ENCODE results near the gene BANK1. TPM values are rescaled to one million over a fixed set of nuclear protein-coding genes. Genes with fewer than 3 reads are reported as not detected.

Gene BANK1
- total RNA-seq, 1 donor from 2014 or later, result 336 TPM

DNA sequence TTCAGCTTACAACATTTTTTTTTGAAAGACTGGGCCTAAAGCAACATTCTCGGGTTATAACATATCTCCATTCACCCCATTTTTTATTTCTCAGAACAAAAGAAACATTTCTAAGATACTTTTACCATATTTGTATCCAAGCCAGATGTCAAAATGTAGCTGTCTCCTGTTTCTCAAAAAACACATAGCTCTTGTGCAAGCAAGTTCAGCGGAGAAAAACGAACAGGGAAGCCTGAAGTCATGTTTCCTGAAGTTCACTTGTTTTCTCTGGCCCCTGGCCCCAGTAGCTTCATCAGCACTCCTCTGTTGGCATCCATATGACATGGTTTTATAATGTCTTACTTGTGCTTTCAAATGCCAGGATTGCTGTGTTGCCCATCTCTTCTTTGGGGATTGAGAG is 218.2 kb downstream of the BANK1 start:
- H3K27me3 Mint-ChIP-seq, result no peaks in the 10 kb centered on the region
- H3K9me3 Mint-ChIP-seq, result no peaks in the 10 kb centered on the region
- H3K36me3 Mint-ChIP-seq (ENCODE audit: low read depth), result peaks cover 70% of the 10 kb centered on the region
- H3K27ac Mint-ChIP-seq, result peak overlapping the region; percentile 57
- POLR2A ChIA-PET, result interaction anchor here (0.8 to 1.1 kb wide), 2 partner anchors 21 to 217 kb away, joined by 3 read pairs; no protein-coding TSS in a partner anchor
- H3K4me1 Mint-ChIP-seq, result peaks cover 55% of the 10 kb centered on the region
- no peak overlapping the region for H3K4me3 Mint-ChIP-seq
- TF ChIP-seq, protein P1, sequence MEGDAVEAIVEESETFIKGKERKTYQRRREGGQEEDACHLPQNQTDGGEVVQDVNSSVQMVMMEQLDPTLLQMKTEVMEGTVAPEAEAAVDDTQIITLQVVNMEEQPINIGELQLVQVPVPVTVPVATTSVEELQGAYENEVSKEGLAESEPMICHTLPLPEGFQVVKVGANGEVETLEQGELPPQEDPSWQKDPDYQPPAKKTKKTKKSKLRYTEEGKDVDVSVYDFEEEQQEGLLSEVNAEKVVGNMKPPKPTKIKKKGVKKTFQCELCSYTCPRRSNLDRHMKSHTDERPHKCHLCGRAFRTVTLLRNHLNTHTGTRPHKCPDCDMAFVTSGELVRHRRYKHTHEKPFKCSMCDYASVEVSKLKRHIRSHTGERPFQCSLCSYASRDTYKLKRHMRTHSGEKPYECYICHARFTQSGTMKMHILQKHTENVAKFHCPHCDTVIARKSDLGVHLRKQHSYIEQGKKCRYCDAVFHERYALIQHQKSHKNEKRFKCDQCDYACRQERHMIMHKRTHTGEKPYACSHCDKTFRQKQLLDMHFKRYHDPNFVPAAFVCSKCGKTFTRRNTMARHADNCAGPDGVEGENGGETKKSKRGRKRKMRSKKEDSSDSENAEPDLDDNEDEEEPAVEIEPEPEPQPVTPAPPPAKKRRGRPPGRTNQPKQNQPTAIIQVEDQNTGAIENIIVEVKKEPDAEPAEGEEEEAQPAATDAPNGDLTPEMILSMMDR (IDR thresholded peaks at IDR 0.05), result no peak
- DNase-seq (no peak), ATAC-seq (ENCODE audit: low read depth) (no peak)
- CTCF ChIA-PET, result no interaction called here
- intact Hi-C loops (cut with micrococcal nuclease), result loop anchor here (1.0 to 10.0 kb wide), 4 partner anchors 12 to 841 kb away; partner anchors contain the start of gene PPP3CA

- Mint-ChIP-seq H3K36me3 (ENCODE audit: low read depth) (peaks cover 55% of the 10 kb centered on the region), H3K27me3 (no peaks in the 10 kb centered on the region), H3K4me3 (no peak overlapping the region), H3K9me3 (no peaks in the 10 kb centered on the region), H3K27ac (peak overlapping the region; percentile 6), H3K4me1 (peaks cover 1% of the 10 kb centered on the region)
- POLR2A ChIA-PET, result no interaction called here
- ATAC-seq (ENCODE audit: low read depth) (no peak), DNase-seq (no peak)
- CTCF ChIA-PET, result no interaction called here
- TF ChIP-seq, protein P1 (IDR thresholded peaks at IDR 0.05), result no peak
- intact Hi-C loops (cut with micrococcal nuclease), result loop anchor here (2.0 kb wide), 1 partner anchor 14 kb away; no protein-coding TSS in a partner anchor
Observed at GRCh38 chr4:102022343-102022742, 231.8 kb downstream of the BANK1 start.

GRCh38 chr4:102027961-102028360 is 237.4 kb downstream of the BANK1 start:
- peaks cover 75% of the 10 kb centered on the region for H3K36me3 Mint-ChIP-seq (ENCODE audit: low read depth)
- no peak for DNase-seq
- POLR2A ChIA-PET, result no interaction called here
- H3K4me3 Mint-ChIP-seq, result no peak overlapping the region
- peaks cover 5% of the 10 kb centered on the region for H3K9me3 Mint-ChIP-seq
- CTCF ChIA-PET, result no interaction called here
- no peak for ATAC-seq (ENCODE audit: low read depth)
- no peak overlapping the region for H3K27ac Mint-ChIP-seq
- H3K27me3 Mint-ChIP-seq, result no peaks in the 10 kb centered on the region
- TF ChIP-seq, protein P1 (IDR thresholded peaks at IDR 0.05), result no peak
- no peaks in the 10 kb centered on the region for H3K4me1 Mint-ChIP-seq
- intact Hi-C loops (cut with micrococcal nuclease), result no loop called here

DNA sequence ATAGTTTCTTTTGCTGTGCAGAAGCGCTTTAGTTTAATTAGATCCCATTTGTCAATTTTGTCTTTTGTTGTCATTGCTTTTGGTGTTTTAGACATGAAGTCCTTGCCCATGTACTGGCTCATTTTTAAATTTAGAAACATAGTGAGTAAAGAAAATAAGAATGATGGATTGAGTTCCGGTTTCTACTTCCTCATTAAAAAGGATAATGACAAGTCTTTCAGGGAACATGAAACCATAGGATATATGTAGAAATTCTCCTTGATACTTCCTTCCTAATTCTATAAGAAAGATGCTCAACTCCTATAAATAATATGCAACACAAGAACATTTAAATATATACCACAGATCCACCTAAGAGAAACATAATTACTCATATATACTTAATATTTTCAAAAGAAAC is 240.9 kb downstream of the BANK1 start:
- intact Hi-C loops (cut with micrococcal nuclease), result no loop called here
- Mint-ChIP-seq H3K9me3 (peaks cover 5% of the 10 kb centered on the region), H3K36me3 (ENCODE audit: low read depth) (peaks cover 82% of the 10 kb centered on the region), H3K27me3 (no peaks in the 10 kb centered on the region), H3K27ac (peak overlapping the region; percentile 46), H3K4me1 (peaks cover 8% of the 10 kb centered on the region), H3K4me3 (no peak overlapping the region)
- DNase-seq, result no peak
- ATAC-seq (ENCODE audit: low read depth), result no peak
- ChIA-PET CTCF (no interaction called here), POLR2A (no interaction called here)
- TF ChIP-seq, protein P1 (IDR thresholded peaks at IDR 0.05), result no peak

DNA sequence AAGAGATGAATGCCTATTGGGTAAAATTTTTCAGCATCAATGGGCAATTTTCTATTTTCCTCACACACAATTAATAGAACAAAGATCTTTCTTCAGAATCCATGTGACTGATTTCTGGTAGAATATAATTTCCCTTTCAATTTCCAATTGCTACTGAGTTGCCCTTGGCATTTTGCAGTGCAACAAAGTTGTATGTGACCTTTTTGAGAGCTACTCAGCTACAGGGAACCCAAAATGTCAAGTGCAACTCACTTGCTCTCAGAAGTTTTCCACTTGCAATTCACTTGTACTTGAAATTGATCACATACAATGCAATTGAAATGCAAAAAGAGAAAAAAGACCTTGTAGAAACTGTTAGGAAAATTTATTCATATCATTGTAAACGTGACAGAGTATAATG is 245.5 kb downstream of the BANK1 start:
- POLR2A ChIA-PET, result no interaction called here
- DNase-seq (no peak), ATAC-seq (ENCODE audit: low read depth) (no peak)
- TF ChIP-seq, protein P1 (IDR thresholded peaks at IDR 0.05), result no peak
- Mint-ChIP-seq H3K36me3 (ENCODE audit: low read depth) (peaks cover 91% of the 10 kb centered on the region), H3K27me3 (no peaks in the 10 kb centered on the region), H3K9me3 (no peaks in the 10 kb centered on the region), H3K4me1 (peaks cover 29% of the 10 kb centered on the region), H3K4me3 (no peak overlapping the region), H3K27ac (no peak overlapping the region)
- CTCF ChIA-PET, result no interaction called here
- intact Hi-C loops (cut with micrococcal nuclease), result loop anchor here (2.0 kb wide), 1 partner anchor 13 kb away; no protein-coding TSS in a partner anchor

Measured in activated B cell treated with CpG ODN at 0.5 μM for 24 hours (primary cell).